ENCODE data around the gene PPM1F.
"Not testable (repeated sequence)": the region's sequence is repeated elsewhere in the genome, so short reads cannot be mapped to it uniquely, and the experiment has no call there.

GRCh38 chr22:21872741-21873140, 79.9 kb downstream of the PPM1F start:
- not testable (repeated sequence) for TF ChIP-seq CTCF, POLR2A (IDR thresholded peaks at IDR 0.05)
